Nephron progenitor cell (in vitro differentiated cells): ENCODE measurements around the gene SIPA1L3.
A peak's percentile ranks its signal among the peaks of the same experiment; 100 is the strongest.

Source experiments
- DNase-seq: peaks from one replicate; pipeline ENCODE4 v3.0.0; 2021
- H3K27ac Mint-ChIP-seq: 2 replicates; pipeline ENCODE4 v1.8.0; 2021; ENCODE audit warnings: mild to moderate bottlenecking, moderate library complexity, mixed read lengths
- H3K27me3 Mint-ChIP-seq: 2 replicates; pipeline ENCODE4 v1.8.0; 2021; ENCODE audit warnings: mild to moderate bottlenecking, low read depth, mixed read lengths; ENCODE audit not compliant: poor library complexity
- H3K36me3 Mint-ChIP-seq: 2 replicates; pipeline ENCODE4 v1.8.0; 2021; ENCODE audit warnings: low read depth, mixed read lengths
- H3K4me1 Mint-ChIP-seq: 2 replicates; pipeline ENCODE4 v1.8.0; 2021; ENCODE audit warnings: mixed read lengths
- H3K4me3 Mint-ChIP-seq: 2 replicates; pipeline ENCODE4 v1.8.0; 2021; ENCODE audit warnings: mild to moderate bottlenecking, moderate library complexity, mixed read lengths
- H3K9me3 Mint-ChIP-seq: 2 replicates; pipeline ENCODE4 v1.8.0; 2021; ENCODE audit warnings: mild to moderate bottlenecking, moderate library complexity, mixed read lengths
- CTCF ChIP-seq: fragments of 200-600 bp; sonication (generic); IDR thresholded peaks from 2 replicates; pipeline ENCODE4 v1.5.0; 2021; ENCODE audit warnings: antibody characterized with exemption

The SIPA1L3 gene

GRCh38 chr19:38213911-38214625 is 307.1 kb downstream of the SIPA1L3 start:
- Mint-ChIP-seq H3K9me3 (no peaks in the 10 kb centered on the region), H3K36me3 (peaks cover 23% of the 10 kb centered on the region), H3K27ac (peak overlapping the region; percentile 65), H3K4me3 (no peak overlapping the region), H3K4me1 (peaks cover 44% of the 10 kb centered on the region), H3K27me3 (peaks cover 3% of the 10 kb centered on the region)
- no peak for DNase-seq
- TF ChIP-seq CTCF, result no peak

- Mint-ChIP-seq H3K27ac (no peak overlapping the region), H3K4me1 (peaks cover 19% of the 10 kb centered on the region), H3K4me3 (no peak overlapping the region), H3K9me3 (no peaks in the 10 kb centered on the region), H3K27me3 (peaks cover 5% of the 10 kb centered on the region), H3K36me3 (peaks cover 32% of the 10 kb centered on the region)
- peak; percentile 40 for DNase-seq
- TF ChIP-seq CTCF, result no peak
These were observed 310.0 kb downstream of the SIPA1L3 start for GRCh38 chr19:38216785-38217641.

- H3K27ac Mint-ChIP-seq, result no peak overlapping the region
- no peaks in the 10 kb centered on the region for H3K9me3 Mint-ChIP-seq
- TF ChIP-seq CTCF, result no peak
- peaks cover 37% of the 10 kb centered on the region for H3K36me3 Mint-ChIP-seq
- H3K27me3 Mint-ChIP-seq, result peaks cover 5% of the 10 kb centered on the region
- no peak overlapping the region for H3K4me3 Mint-ChIP-seq
- peaks cover 25% of the 10 kb centered on the region for H3K4me1 Mint-ChIP-seq
- DNase-seq, result no peak
These were observed 311.2 kb downstream of the SIPA1L3 start for GRCh38 chr19:38218204-38218603.

GRCh38 chr19:38219221-38219620 is 312.2 kb downstream of the SIPA1L3 start:
- DNase-seq, result no peak
- H3K4me1 Mint-ChIP-seq, result peaks cover 30% of the 10 kb centered on the region
- no peak overlapping the region for H3K4me3 Mint-ChIP-seq
- H3K27me3 Mint-ChIP-seq, result peaks cover 5% of the 10 kb centered on the region
- H3K27ac Mint-ChIP-seq, result no peak overlapping the region
- TF ChIP-seq CTCF, result no peak
- peaks cover 35% of the 10 kb centered on the region for H3K36me3 Mint-ChIP-seq
- no peaks in the 10 kb centered on the region for H3K9me3 Mint-ChIP-seq

GRCh38 chr19:38221421-38221820 is 314.4 kb downstream of the SIPA1L3 start:
- Mint-ChIP-seq H3K4me3 (no peak overlapping the region), H3K27ac (no peak overlapping the region), H3K27me3 (peaks cover 8% of the 10 kb centered on the region)

More at GRCh38 chr19:38221421-38221820, 314.4 kb downstream of the SIPA1L3 start:
- no peak for TF ChIP-seq CTCF
- Mint-ChIP-seq H3K36me3 (peaks cover 26% of the 10 kb centered on the region), H3K9me3 (no peaks in the 10 kb centered on the region), H3K4me1 (peaks cover 34% of the 10 kb centered on the region)
- no peak for DNase-seq
